ENCODE data around the gene ATAD3A.

ATAD3A gene

GRCh38 chr1:1583347-1584010, 71.5 kb downstream of the ATAD3A start:
- no peak for DNase-seq (ENCODE audit: low spot score)
